C1 segment of cervical spinal cord (tissue), 14 donors: ENCODE results near the gene TSTD1.
"Not testable (repeated sequence)": the region's sequence is repeated elsewhere in the genome, so short reads cannot be mapped to it uniquely, and the experiment has no call there.

Experiments
- DNase-seq, 14 donors: peaks; one replicate each; lab custom pipeline; 2025; lab: John Stamatoyannopoulos, UW

The TSTD1 gene

GRCh38 chr1:161069241-161069640 is 30.5 kb upstream of the TSTD1 start:
- no peak for DNase-seq

GRCh38 chr1:161068306-161069234 is 29.8 kb upstream of the TSTD1 start:
- DNase-seq = peak in 8 of 14 donors; percentile 6 to 62 (median 36)

- DNase-seq = no peak
These were observed 27.9 kb upstream of the TSTD1 start for GRCh38 chr1:161066694-161067093.

- not testable (repeated sequence) for DNase-seq
These were observed 26.9 kb upstream of the TSTD1 start for GRCh38 chr1:161065681-161066080.

- DNase-seq = not testable (repeated sequence)
These were observed 25.2 kb upstream of the TSTD1 start for GRCh38 chr1:161063936-161064335.

- DNase-seq = no peak
These were observed 22.7 kb upstream of the TSTD1 start for GRCh38 chr1:161061419-161061818.

- DNase-seq = no peak
These were observed 20.5 kb upstream of the TSTD1 start for GRCh38 chr1:161059293-161059692.

GRCh38 chr1:161054805-161055204 is 16.0 kb upstream of the TSTD1 start:
- no peak for DNase-seq

GRCh38 chr1:161054232-161054631 is 15.5 kb upstream of the TSTD1 start:
- no peak for DNase-seq

GRCh38 chr1:161052899-161053298 is 14.1 kb upstream of the TSTD1 start:
- no peak for DNase-seq

- no peak for DNase-seq
These were observed 12.5 kb upstream of the TSTD1 start for GRCh38 chr1:161051219-161051618.

GRCh38 chr1:161048949-161049722 is 10.4 kb upstream of the TSTD1 start:
- DNase-seq = no peak

- no peak for DNase-seq
These were observed 9.0 kb upstream of the TSTD1 start for GRCh38 chr1:161047436-161048420.

- no peak for DNase-seq
These were observed 8.0 kb upstream of the TSTD1 start for GRCh38 chr1:161046605-161047228.

- DNase-seq = peak; percentile 65 to 95 (median 92)
These were observed 7.2 kb upstream of the TSTD1 start, which contains the start of gene USF1 for GRCh38 chr1:161045736-161046604. Gene USF1, minus strand, starts transcription at chr1:161045977. Its CDS starts 2,702 bp downstream, at chr1:161043275.

- DNase-seq = peak in 10 of 14 donors; percentile 49 to 80 (median 60)
These were observed 6.4 kb upstream of the TSTD1 start for GRCh38 chr1:161044908-161045735.

GRCh38 chr1:161044535-161044907 is 5.8 kb upstream of the TSTD1 start:
- no peak for DNase-seq

- DNase-seq = no peak
These were observed 782 bp upstream of the TSTD1 start for GRCh38 chr1:161039546-161039945.

GRCh38 chr1:161039154-161039545 is 386 bp upstream of the TSTD1 start:
- no peak for DNase-seq
